ENCODE data around the gene LY86.

DNA sequence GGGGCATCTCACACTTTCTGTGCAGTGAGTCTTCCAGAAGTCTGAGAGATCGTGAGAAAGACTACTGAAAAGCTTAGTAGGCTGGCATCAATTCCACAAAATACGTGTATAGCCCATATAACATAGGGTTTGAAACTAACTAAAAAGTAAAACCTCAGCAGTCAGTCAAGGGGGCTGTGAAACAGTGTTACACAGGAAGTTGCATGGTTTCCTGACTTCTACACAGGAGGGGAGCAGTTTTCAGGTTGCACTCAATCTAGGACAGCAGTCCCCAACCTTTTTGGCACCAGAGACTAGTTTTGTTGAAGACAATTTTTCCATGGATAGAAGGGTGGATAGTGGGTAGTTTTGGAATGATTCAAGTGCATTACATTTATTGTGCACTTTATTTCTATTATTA, 4.7 kb upstream of the LY86 start:
- TF ChIP-seq, protein P1, sequence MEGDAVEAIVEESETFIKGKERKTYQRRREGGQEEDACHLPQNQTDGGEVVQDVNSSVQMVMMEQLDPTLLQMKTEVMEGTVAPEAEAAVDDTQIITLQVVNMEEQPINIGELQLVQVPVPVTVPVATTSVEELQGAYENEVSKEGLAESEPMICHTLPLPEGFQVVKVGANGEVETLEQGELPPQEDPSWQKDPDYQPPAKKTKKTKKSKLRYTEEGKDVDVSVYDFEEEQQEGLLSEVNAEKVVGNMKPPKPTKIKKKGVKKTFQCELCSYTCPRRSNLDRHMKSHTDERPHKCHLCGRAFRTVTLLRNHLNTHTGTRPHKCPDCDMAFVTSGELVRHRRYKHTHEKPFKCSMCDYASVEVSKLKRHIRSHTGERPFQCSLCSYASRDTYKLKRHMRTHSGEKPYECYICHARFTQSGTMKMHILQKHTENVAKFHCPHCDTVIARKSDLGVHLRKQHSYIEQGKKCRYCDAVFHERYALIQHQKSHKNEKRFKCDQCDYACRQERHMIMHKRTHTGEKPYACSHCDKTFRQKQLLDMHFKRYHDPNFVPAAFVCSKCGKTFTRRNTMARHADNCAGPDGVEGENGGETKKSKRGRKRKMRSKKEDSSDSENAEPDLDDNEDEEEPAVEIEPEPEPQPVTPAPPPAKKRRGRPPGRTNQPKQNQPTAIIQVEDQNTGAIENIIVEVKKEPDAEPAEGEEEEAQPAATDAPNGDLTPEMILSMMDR (IDR thresholded peaks at IDR 0.05), result no peak
- no peak for TF ChIP-seq ETV6 (CRISPR knock-in tag; IDR thresholded peaks at IDR 0.05)

Measured in WTC11 (cell line).